ENCODE data around the gene NAT10. TPM values are rescaled to one million over a fixed set of nuclear protein-coding genes. Genes with fewer than 3 reads are reported as not detected.

NAT10 gene
- total RNA-seq, 2 donors from 2014 or later: 93.6 to 135 TPM

- Mint-ChIP-seq H3K9me3 (no peaks in the 10 kb centered on the region), H3K36me3 (peaks cover 24% of the 10 kb centered on the region), H3K27ac (no peak overlapping the region), H3K4me1 (ENCODE audit: low read depth in 2 of 2) (peaks cover 0 to 1% of the 10 kb centered on the region in 2 donors), H3K27me3 (no peaks in the 10 kb centered on the region), H3K4me3 (no peak overlapping the region)
- ATAC-seq (no peak), DNase-seq (ENCODE audit: low spot score) (no peak)
These were observed 41.4 kb downstream of the NAT10 start for GRCh38 chr11:34146866-34147265.

- H3K9me3 Mint-ChIP-seq: no peaks in the 10 kb centered on the region
- peaks cover 0 to 3% of the 10 kb centered on the region in 2 donors for H3K4me1 Mint-ChIP-seq (ENCODE audit: low read depth in 2 of 2)
- H3K27ac Mint-ChIP-seq: no peak overlapping the region
- no peak for ATAC-seq
- DNase-seq (ENCODE audit: low spot score): no peak
- no peaks in the 10 kb centered on the region for H3K27me3 Mint-ChIP-seq
- H3K4me3 Mint-ChIP-seq: no peak overlapping the region
- peaks cover 21% of the 10 kb centered on the region for H3K36me3 Mint-ChIP-seq
These were observed 42.2 kb downstream of the NAT10 start for GRCh38 chr11:34147581-34147980.

GRCh38 chr11:34148504-34149165 is 43.2 kb downstream of the NAT10 start:
- no peak for DNase-seq (ENCODE audit: low spot score)
- Mint-ChIP-seq H3K4me3 (no peak overlapping the region), H3K27ac (no peak overlapping the region), H3K36me3 (peaks cover 26% of the 10 kb centered on the region), H3K4me1 (ENCODE audit: low read depth in 2 of 2) (peaks cover 0 to 7% of the 10 kb centered on the region in 2 donors), H3K9me3 (no peaks in the 10 kb centered on the region), H3K27me3 (no peaks in the 10 kb centered on the region)
- ATAC-seq: no peak

GRCh38 chr11:34149274-34149673 is 43.8 kb downstream of the NAT10 start:
- H3K9me3 Mint-ChIP-seq: no peaks in the 10 kb centered on the region
- no peak overlapping the region for H3K27ac Mint-ChIP-seq
- DNase-seq (ENCODE audit: low spot score): no peak
- no peak overlapping the region for H3K4me3 Mint-ChIP-seq
- peaks cover 26% of the 10 kb centered on the region for H3K36me3 Mint-ChIP-seq
- ATAC-seq: no peak
- peaks cover 0 to 7% of the 10 kb centered on the region in 2 donors for H3K4me1 Mint-ChIP-seq (ENCODE audit: low read depth in 2 of 2)
- no peaks in the 10 kb centered on the region for H3K27me3 Mint-ChIP-seq

GRCh38 chr11:34149786-34150185 is 44.4 kb downstream of the NAT10 start:
- Mint-ChIP-seq H3K27ac (no peak overlapping the region), H3K36me3 (peaks cover 26% of the 10 kb centered on the region), H3K4me3 (no peak overlapping the region), H3K9me3 (no peaks in the 10 kb centered on the region), H3K27me3 (no peaks in the 10 kb centered on the region), H3K4me1 (ENCODE audit: low read depth in 2 of 2) (peaks cover 0 to 7% of the 10 kb centered on the region in 2 donors)
- ATAC-seq: no peak
- no peak for DNase-seq (ENCODE audit: low spot score)

- DNase-seq (ENCODE audit: low spot score) (no peak), ATAC-seq (no peak)
- no peak overlapping the region for H3K4me3 Mint-ChIP-seq
- H3K27me3 Mint-ChIP-seq: no peaks in the 10 kb centered on the region
- peaks cover 0 to 7% of the 10 kb centered on the region in 2 donors for H3K4me1 Mint-ChIP-seq (ENCODE audit: low read depth in 2 of 2)
- peaks cover 21% of the 10 kb centered on the region for H3K36me3 Mint-ChIP-seq
- no peak overlapping the region for H3K27ac Mint-ChIP-seq
- H3K9me3 Mint-ChIP-seq: no peaks in the 10 kb centered on the region
These were observed 45.2 kb downstream of the NAT10 start for GRCh38 chr11:34150494-34151151.

- Mint-ChIP-seq H3K4me3 (no peak overlapping the region), H3K27ac (no peak overlapping the region), H3K9me3 (no peaks in the 10 kb centered on the region), H3K36me3 (peaks cover 15% of the 10 kb centered on the region), H3K27me3 (no peaks in the 10 kb centered on the region), H3K4me1 (ENCODE audit: low read depth in 2 of 2) (peaks cover 0 to 7% of the 10 kb centered on the region in 2 donors)
- DNase-seq (ENCODE audit: low spot score): no peak
- no peak for ATAC-seq
These were observed 45.7 kb downstream of the NAT10 start for GRCh38 chr11:34151166-34151565.

- peak overlapping the region in 1 of 2 donors; percentile 15 for H3K27ac Mint-ChIP-seq
- no peaks in the 10 kb centered on the region for H3K27me3 Mint-ChIP-seq
- no peak for DNase-seq (ENCODE audit: low spot score)
These were observed 46.8 kb downstream of the NAT10 start for GRCh38 chr11:34151916-34152845.

GRCh38 chr11:34154059-34154875 is 48.8 kb downstream of the NAT10 start:
- H3K27ac Mint-ChIP-seq: no peak overlapping the region
- DNase-seq (ENCODE audit: low spot score) (no peak), ATAC-seq (no peak)
- H3K9me3 Mint-ChIP-seq: no peaks in the 10 kb centered on the region
- peaks cover 5% of the 10 kb centered on the region for H3K36me3 Mint-ChIP-seq
- peaks cover 0 to 11% of the 10 kb centered on the region in 2 donors for H3K4me1 Mint-ChIP-seq (ENCODE audit: low read depth in 2 of 2)
- no peaks in the 10 kb centered on the region for H3K27me3 Mint-ChIP-seq
- no peak overlapping the region for H3K4me3 Mint-ChIP-seq

More at GRCh38 chr11:34151916-34152845, 46.8 kb downstream of the NAT10 start:
- Mint-ChIP-seq H3K9me3 (no peaks in the 10 kb centered on the region), H3K4me1 (ENCODE audit: low read depth in 2 of 2) (peaks cover 0 to 7% of the 10 kb centered on the region in 2 donors), H3K4me3 (no peak overlapping the region), H3K36me3 (peaks cover 11% of the 10 kb centered on the region)
- ATAC-seq: no peak

- Mint-ChIP-seq H3K4me3 (no peak overlapping the region), H3K4me1 (ENCODE audit: low read depth in 2 of 2) (peaks cover 0 to 13% of the 10 kb centered on the region in 2 donors), H3K36me3 (peaks cover 5% of the 10 kb centered on the region), H3K27me3 (no peaks in the 10 kb centered on the region), H3K9me3 (no peaks in the 10 kb centered on the region), H3K27ac (no peak overlapping the region)
- DNase-seq (ENCODE audit: low spot score) (no peak), ATAC-seq (no peak)
These were observed 49.8 kb downstream of the NAT10 start for GRCh38 chr11:34155057-34155756.

- DNase-seq (ENCODE audit: low spot score): no peak
- peaks cover 0 to 13% of the 10 kb centered on the region in 2 donors for H3K4me1 Mint-ChIP-seq (ENCODE audit: low read depth in 2 of 2)
- H3K27ac Mint-ChIP-seq: no peak overlapping the region
- H3K4me3 Mint-ChIP-seq: no peak overlapping the region
- no peak for ATAC-seq
- H3K9me3 Mint-ChIP-seq: no peaks in the 10 kb centered on the region
- H3K27me3 Mint-ChIP-seq: no peaks in the 10 kb centered on the region
- peaks cover 5% of the 10 kb centered on the region for H3K36me3 Mint-ChIP-seq
These were observed 50.3 kb downstream of the NAT10 start for GRCh38 chr11:34155757-34156062.

GRCh38 chr11:34157163-34157562 is 51.7 kb downstream of the NAT10 start:
- Mint-ChIP-seq H3K4me1 (ENCODE audit: low read depth in 2 of 2) (peaks cover 0 to 14% of the 10 kb centered on the region in 2 donors), H3K36me3 (peaks cover 5% of the 10 kb centered on the region), H3K27me3 (no peaks in the 10 kb centered on the region), H3K4me3 (no peak overlapping the region), H3K9me3 (no peaks in the 10 kb centered on the region), H3K27ac (no peak overlapping the region)
- ATAC-seq (no peak), DNase-seq (ENCODE audit: low spot score) (no peak)

- Mint-ChIP-seq H3K4me3 (no peak overlapping the region), H3K27ac (no peak overlapping the region), H3K4me1 (ENCODE audit: low read depth in 2 of 2) (peaks cover 0 to 9% of the 10 kb centered on the region in 2 donors), H3K9me3 (no peaks in the 10 kb centered on the region), H3K36me3 (no peaks in the 10 kb centered on the region), H3K27me3 (no peaks in the 10 kb centered on the region)
- ATAC-seq: no peak
- no peak for DNase-seq (ENCODE audit: low spot score)
These were observed 53.2 kb downstream of the NAT10 start for GRCh38 chr11:34158661-34159060.
